Osteoblast (primary cell): ENCODE results near the gene BCL11B. TPM values are rescaled to one million over a fixed set of nuclear protein-coding genes. Genes with fewer than 3 reads are reported as not detected.

Experiments used
- DNase-seq: peaks from one replicate; pipeline ENCODE4 v3.0.0; 2011; ENCODE audit warnings: low spot score, mixed read lengths; ENCODE audit not compliant: insufficient read length; ENCODE audit errors: missing footprints
- H2AFZ ChIP-seq: 2 replicates; pipeline ENCODE4 v1.6.0; 2011; ENCODE audit warnings: mild to moderate bottlenecking, low read length
- H3K27ac ChIP-seq: 2 replicates; pipeline ENCODE4 v1.5.1; 2011; ENCODE audit warnings: mild to moderate bottlenecking, low read depth, low read length, moderate library complexity
- H3K27me3 ChIP-seq: 2 replicates; pipeline ENCODE4 v1.6.0; 2012; ENCODE audit warnings: mild to moderate bottlenecking, control low read depth, inconsistent platforms, low read length, moderate library complexity; ENCODE audit not compliant: insufficient read depth
- H3K36me3 ChIP-seq: 2 replicates; pipeline ENCODE4 v1.5.1; 2011; ENCODE audit warnings: mild to moderate bottlenecking, low read length, control low read depth, moderate library complexity; ENCODE audit not compliant: insufficient read depth
- H3K4me1 ChIP-seq: 2 replicates; pipeline ENCODE4 v1.5.1; 2011; ENCODE audit warnings: mild to moderate bottlenecking, low read length, control low read depth, moderate library complexity; ENCODE audit not compliant: insufficient read depth
- H3K4me2 ChIP-seq: 2 replicates; pipeline ENCODE4 v1.6.0; 2011; ENCODE audit warnings: mild to moderate bottlenecking, low read length; ENCODE audit not compliant: insufficient read depth
- H3K4me3 ChIP-seq: fragments of 200-600 bp; sonication (generic); 3 replicates; pipeline ENCODE4 v1.5.1; 2012; ENCODE audit warnings: mild to moderate bottlenecking, low read length, inconsistent platforms; ENCODE audit not compliant: insufficient read depth
- H3K79me2 ChIP-seq: 2 replicates; pipeline ENCODE4 v1.6.0; 2012; ENCODE audit warnings: mild to moderate bottlenecking, low read length, control low read depth, inconsistent platforms; ENCODE audit not compliant: insufficient read depth
- H3K9me3 ChIP-seq: 2 replicates; pipeline ENCODE4 v1.5.1; 2011; ENCODE audit warnings: low read depth, low read length, control low read depth
- H4K20me1 ChIP-seq: 2 replicates; pipeline ENCODE4 v1.6.0; 2012; ENCODE audit warnings: mild to moderate bottlenecking, low read length, control low read depth; ENCODE audit not compliant: insufficient read depth
- CTCF ChIP-seq: IDR thresholded peaks from 2 replicates; pipeline ENCODE4 v1.5.1; 2011; ENCODE audit warnings: mild to moderate bottlenecking, low read depth, low read length, moderate library complexity; ENCODE audit errors: extremely low read depth
- total RNA-seq: library from RNA; depleted of rRNA; stranded (reverse); fragments of >200 nt; gene quantifications from 2 replicates; pipeline ENCODE4 v1.2.3, GENCODE V29; 2012

Gene BCL11B
- total RNA-seq, 1 donor = 0.36 TPM

GRCh38 chr14:99185436-99186068 lies 86.4 kb downstream of the BCL11B start:
- Histone ChIP-seq H3K4me1 (no peaks in the 10 kb centered on the region), H3K4me3 (no peak overlapping the region), H4K20me1 (no peaks in the 10 kb centered on the region), H3K36me3 (no peaks in the 10 kb centered on the region), H3K27ac (no peak overlapping the region), H2AFZ (no peak overlapping the region), H3K4me2 (no peak overlapping the region), H3K79me2 (no peaks in the 10 kb centered on the region), H3K27me3 (no peaks in the 10 kb centered on the region), H3K9me3 (no peaks in the 10 kb centered on the region)
- DNase-seq = peak; percentile 37
- no peak for TF ChIP-seq CTCF

GRCh38 chr14:99183716-99184115 lies 88.3 kb downstream of the BCL11B start:
- H3K27me3 ChIP-seq = no peaks in the 10 kb centered on the region
- TF ChIP-seq CTCF = no peak
- no peak overlapping the region for H3K4me3 ChIP-seq
- H3K9me3 ChIP-seq = no peaks in the 10 kb centered on the region
- no peaks in the 10 kb centered on the region for H3K79me2 ChIP-seq
- no peak overlapping the region for H3K4me2 ChIP-seq
- H3K4me1 ChIP-seq = no peaks in the 10 kb centered on the region
- no peak overlapping the region for H2AFZ ChIP-seq
- DNase-seq = peak; percentile 56
- no peak overlapping the region for H3K27ac ChIP-seq
- no peaks in the 10 kb centered on the region for H3K36me3 ChIP-seq
- H4K20me1 ChIP-seq = no peaks in the 10 kb centered on the region

GRCh38 chr14:99183311-99183710 lies 88.7 kb downstream of the BCL11B start:
- peak; percentile 32 for DNase-seq
- H3K27me3 ChIP-seq = no peaks in the 10 kb centered on the region
- no peak overlapping the region for H3K4me2 ChIP-seq
- no peak for TF ChIP-seq CTCF
- H2AFZ ChIP-seq = no peak overlapping the region
- H4K20me1 ChIP-seq = no peaks in the 10 kb centered on the region
- no peaks in the 10 kb centered on the region for H3K36me3 ChIP-seq
- no peak overlapping the region for H3K27ac ChIP-seq
- H3K9me3 ChIP-seq = no peaks in the 10 kb centered on the region
- H3K4me3 ChIP-seq = no peak overlapping the region
- H3K79me2 ChIP-seq = no peaks in the 10 kb centered on the region
- no peaks in the 10 kb centered on the region for H3K4me1 ChIP-seq

GRCh38 chr14:99182548-99183250 lies 89.3 kb downstream of the BCL11B start:
- no peaks in the 10 kb centered on the region for H3K4me1 ChIP-seq
- TF ChIP-seq CTCF = no peak

More at GRCh38 chr14:99182548-99183250, 89.3 kb downstream of the BCL11B start:
- Histone ChIP-seq H4K20me1 (no peaks in the 10 kb centered on the region), H3K9me3 (no peaks in the 10 kb centered on the region), H2AFZ (no peak overlapping the region), H3K27me3 (no peaks in the 10 kb centered on the region), H3K79me2 (no peaks in the 10 kb centered on the region), H3K4me2 (no peak overlapping the region), H3K4me3 (no peak overlapping the region), H3K27ac (no peak overlapping the region), H3K36me3 (no peaks in the 10 kb centered on the region)
- peak; percentile 47 for DNase-seq
